H1 (cell line): ENCODE results near the gene ZNF598. TPM values are rescaled to one million over a fixed set of nuclear protein-coding genes. Genes with fewer than 3 reads are reported as not detected.

Source experiments
- CHD7 ChIP-seq: fragments of 300-600 bp; sonication (generic); IDR thresholded peaks from 2 replicates; pipeline ENCODE4 v1.7.1; 2012; ENCODE audit warnings: low read length, moderate library complexity, mild to moderate bottlenecking, inconsistent platforms; ENCODE audit not compliant: insufficient replicate concordance
- polyA plus RNA-seq, 7 experiments: library from polyadenylated mRNA; depleted of rRNA in 3 of 7; stranded (reverse) in 5 of 7; unstranded in 2 of 7; fragments of >200 nt in 5 of 7; fragments of 200-250 nt in 2 of 7; gene quantifications; 1 replicate in 5 of 7; 2 replicates in 1 of 7; 4 replicates in 1 of 7; pipeline versions ENCODE4 v1.2.1 to v1.2.3, GENCODE V29; 2011 to 2013; ENCODE audit warnings: missing spikeins in 2 of 7, mixed read lengths in 2 of 7
- total RNA-seq: library from RNA; stranded (reverse); fragmentation: NEBNext Ultra II Directional; extraction: Animal tissue kit (Norgen Biotek cat#: 25700); gene quantifications from 2 replicates; pipeline ENCODE4 v1.2.1, GENCODE V29; 2021

The ZNF598 gene
- total and polyA plus RNA-seq, 2 of the 8 experiments (the other 6 are each of a cell fraction or from before 2014, with no cell fraction given) = 29.3 to 47.6 TPM

GRCh38 chr16:2039274-2040031 is 29.8 kb upstream of the ZNF598 start (continued):
- TF ChIP-seq CHD7 = no peak
- TF ChIP-seq, all 59 proteins: peak for 0
